ENCODE measurements around the gene LRRC1. TPM values are rescaled to one million over a fixed set of nuclear protein-coding genes. Genes with fewer than 3 reads are reported as not detected.

The LRRC1 gene
- total and polyA plus RNA-seq, 2 donors (not counting 1 experiment from before 2014, with no cell fraction given), result 3.4 to 8.9 TPM

DNA sequence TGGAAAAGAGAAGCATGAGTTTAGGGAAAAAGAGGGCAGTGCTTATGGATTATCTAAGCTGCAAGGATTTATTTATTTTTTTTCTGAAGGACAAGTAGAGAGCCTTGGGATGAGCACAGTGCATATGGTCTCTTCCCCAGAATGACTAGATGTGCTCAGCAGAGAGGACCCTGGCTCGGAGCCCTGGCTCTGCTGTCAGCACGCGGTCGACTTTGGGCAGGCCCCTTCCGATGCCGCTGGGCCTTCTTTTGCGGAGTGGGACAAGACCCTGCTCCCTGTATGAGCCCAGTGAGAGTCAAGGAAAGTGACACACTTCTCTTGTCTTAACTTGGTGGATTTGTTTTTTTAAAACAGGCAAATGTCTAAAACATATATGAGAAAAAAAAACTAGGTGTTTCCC, 51.4 kb downstream of the LRRC1 start:
- H3K9me3 ChIP-seq (ENCODE audit: control extremely low read depth in 1 of 3, control insufficient read depth in 2 of 3, insufficient read depth in 1 of 3, low read length in 2 of 3), result no peaks in the 10 kb centered on the region
- no peaks in the 10 kb centered on the region for H3K4me1 ChIP-seq (ENCODE audit: control insufficient read depth in 2 of 2, insufficient read depth in 2 of 2, low read length in 2 of 2)
- no peak for DNase-seq
- H3K27me3 ChIP-seq (replicated peaks in 1 of 4; ENCODE audit: control extremely low read depth in 1 of 4, control insufficient read depth in 3 of 4, insufficient read depth in 4 of 4, low read length in 3 of 4), result no peaks in the 10 kb centered on the region
- H2AFZ ChIP-seq (ENCODE audit: insufficient read depth, low read depth, low read length, poor library complexity, severe bottlenecking), result no peak overlapping the region
- no peak for ATAC-seq (ENCODE audit: low read depth)
- no peak for TF ChIP-seq EZH2 (IDR thresholded peaks at IDR 0.05; ENCODE audit: borderline replicate concordance, insufficient read depth, low read depth, low read length, poor library complexity, severe bottlenecking)
- TF ChIP-seq, protein P1, sequence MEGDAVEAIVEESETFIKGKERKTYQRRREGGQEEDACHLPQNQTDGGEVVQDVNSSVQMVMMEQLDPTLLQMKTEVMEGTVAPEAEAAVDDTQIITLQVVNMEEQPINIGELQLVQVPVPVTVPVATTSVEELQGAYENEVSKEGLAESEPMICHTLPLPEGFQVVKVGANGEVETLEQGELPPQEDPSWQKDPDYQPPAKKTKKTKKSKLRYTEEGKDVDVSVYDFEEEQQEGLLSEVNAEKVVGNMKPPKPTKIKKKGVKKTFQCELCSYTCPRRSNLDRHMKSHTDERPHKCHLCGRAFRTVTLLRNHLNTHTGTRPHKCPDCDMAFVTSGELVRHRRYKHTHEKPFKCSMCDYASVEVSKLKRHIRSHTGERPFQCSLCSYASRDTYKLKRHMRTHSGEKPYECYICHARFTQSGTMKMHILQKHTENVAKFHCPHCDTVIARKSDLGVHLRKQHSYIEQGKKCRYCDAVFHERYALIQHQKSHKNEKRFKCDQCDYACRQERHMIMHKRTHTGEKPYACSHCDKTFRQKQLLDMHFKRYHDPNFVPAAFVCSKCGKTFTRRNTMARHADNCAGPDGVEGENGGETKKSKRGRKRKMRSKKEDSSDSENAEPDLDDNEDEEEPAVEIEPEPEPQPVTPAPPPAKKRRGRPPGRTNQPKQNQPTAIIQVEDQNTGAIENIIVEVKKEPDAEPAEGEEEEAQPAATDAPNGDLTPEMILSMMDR (IDR thresholded peaks at IDR 0.05), result no peak
- H3K4me2 ChIP-seq (replicated peaks; ENCODE audit: low read depth, low read length, poor library complexity, severe bottlenecking), result no peak overlapping the region
- Mint-ChIP-seq H3K4me1 (no peaks in the 10 kb centered on the region), H3K4me3 (no peak overlapping the region), H3K27ac (no peak overlapping the region), H3K9me3 (ENCODE audit: insufficient read depth) (no peaks in the 10 kb centered on the region), H3K27me3 (no peaks in the 10 kb centered on the region)
- no peak overlapping the region for H3K27ac ChIP-seq (ENCODE audit: low read length in 2 of 2)
- intact Hi-C loops (cut with micrococcal nuclease), result no loop called here
- H3K9ac ChIP-seq (ENCODE audit: low read length), result no peak overlapping the region
- H3K79me2 ChIP-seq (ENCODE audit: control insufficient read depth, insufficient read depth, low read length), result peaks cover 4% of the 10 kb centered on the region
- H4K20me1 ChIP-seq (ENCODE audit: control insufficient read depth, insufficient read depth, low read length, poor library complexity, severe bottlenecking), result no peaks in the 10 kb centered on the region
- ChIA-PET POLR2A (no interaction called here), CTCF (no interaction called here)
- H3K36me3 ChIP-seq (replicated peaks in 1 of 2; ENCODE audit: control extremely low read depth in 1 of 2, control insufficient read depth in 1 of 2, extremely low read depth in 1 of 2, insufficient read depth in 2 of 2, low read length in 1 of 2), result peaks cover 0 to 3% of the 10 kb centered on the region in 2 experiments
- WGBS (ENCODE audit: insufficient coverage), result 86% methylated on average over 7 of the region's 7 CpGs
- H3K4me3 ChIP-seq (ENCODE audit: control extremely low read depth in 1 of 5, extremely low read depth in 1 of 5, insufficient read depth in 1 of 5, low read depth in 2 of 5, low read length in 4 of 5), result no peak overlapping the region

DNA sequence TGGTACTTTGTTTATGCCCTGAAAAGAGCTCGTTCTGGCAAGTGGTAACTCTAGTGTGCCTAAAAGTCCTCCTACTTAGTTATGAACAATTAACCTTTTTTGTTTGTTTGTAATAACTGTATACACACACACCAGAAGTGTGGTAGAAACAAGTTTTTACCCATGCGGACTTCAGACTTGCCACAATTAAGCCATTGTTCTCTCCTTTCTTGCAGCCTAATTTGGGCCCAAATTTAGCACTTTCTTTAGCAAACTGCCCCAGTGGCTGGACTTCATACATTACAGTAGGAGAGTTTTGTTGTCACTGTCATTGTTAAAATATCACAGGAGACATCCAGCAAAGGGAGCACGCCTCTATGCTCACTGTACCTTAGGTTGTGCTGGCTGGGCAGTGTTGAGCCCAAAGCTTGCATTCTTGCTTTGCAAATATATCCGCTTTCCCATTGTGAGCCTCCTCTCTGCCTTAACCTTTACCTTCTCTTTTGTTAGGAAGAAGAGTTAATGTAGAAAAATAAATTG, 53.0 kb downstream of the LRRC1 start:
- no CpG with 5 or more reads among the region's 4 CpGs for WGBS (ENCODE audit: insufficient coverage)
- no peak overlapping the region for H3K4me2 ChIP-seq (replicated peaks; ENCODE audit: low read depth, low read length, poor library complexity, severe bottlenecking)
- no peak overlapping the region for H3K27ac ChIP-seq (ENCODE audit: low read length in 2 of 2)
- DNase-seq (no peak), ATAC-seq (ENCODE audit: low read depth) (no peak)
- peaks cover 0 to 3% of the 10 kb centered on the region in 2 experiments for H3K36me3 ChIP-seq (replicated peaks in 1 of 2; ENCODE audit: control extremely low read depth in 1 of 2, control insufficient read depth in 1 of 2, extremely low read depth in 1 of 2, insufficient read depth in 2 of 2, low read length in 1 of 2)
- H3K79me2 ChIP-seq (ENCODE audit: control insufficient read depth, insufficient read depth, low read length), result peaks cover 4% of the 10 kb centered on the region
- H3K27me3 ChIP-seq (replicated peaks in 1 of 4; ENCODE audit: control extremely low read depth in 1 of 4, control insufficient read depth in 3 of 4, insufficient read depth in 4 of 4, low read length in 3 of 4), result no peaks in the 10 kb centered on the region
- no peaks in the 10 kb centered on the region for H4K20me1 ChIP-seq (ENCODE audit: control insufficient read depth, insufficient read depth, low read length, poor library complexity, severe bottlenecking)
- H3K4me1 ChIP-seq (ENCODE audit: control insufficient read depth in 2 of 2, insufficient read depth in 2 of 2, low read length in 2 of 2), result no peaks in the 10 kb centered on the region
- H3K4me3 Mint-ChIP-seq, result no peak overlapping the region
- intact Hi-C loops (cut with micrococcal nuclease), result no loop called here
- ChIA-PET POLR2A (no interaction called here), CTCF (no interaction called here)
- H3K27me3 Mint-ChIP-seq, result no peaks in the 10 kb centered on the region
- H3K9me3 ChIP-seq (ENCODE audit: control extremely low read depth in 1 of 3, control insufficient read depth in 2 of 3, insufficient read depth in 1 of 3, low read length in 2 of 3), result no peaks in the 10 kb centered on the region
- H3K27ac Mint-ChIP-seq, result no peak overlapping the region
- no peak overlapping the region for H3K4me3 ChIP-seq (ENCODE audit: control extremely low read depth in 1 of 5, extremely low read depth in 1 of 5, insufficient read depth in 1 of 5, low read depth in 2 of 5, low read length in 4 of 5)
- peaks cover 2% of the 10 kb centered on the region for H3K4me1 Mint-ChIP-seq
- H3K9ac ChIP-seq (ENCODE audit: low read length), result no peak overlapping the region
- no peak for TF ChIP-seq EZH2 (IDR thresholded peaks at IDR 0.05; ENCODE audit: borderline replicate concordance, insufficient read depth, low read depth, low read length, poor library complexity, severe bottlenecking)
- TF ChIP-seq, protein P1 (IDR thresholded peaks at IDR 0.05), result no peak
- H3K9me3 Mint-ChIP-seq (ENCODE audit: insufficient read depth), result no peaks in the 10 kb centered on the region
- no peak overlapping the region for H2AFZ ChIP-seq (ENCODE audit: insufficient read depth, low read depth, low read length, poor library complexity, severe bottlenecking)
